K562 (cell line): ENCODE measurements around the gene LTK.

ENCODE experiments used
- EP300 ChIP-seq: IDR thresholded peaks from 2 replicates; pipeline ENCODE4 v1.6.1; 2012; ENCODE audit warnings: low read length, improper control_type of control experiment
- LEF1 ChIP-seq: fragments of 450-650 bp; IDR thresholded peaks from 2 replicates; pipeline ENCODE4 v1.6.1; 2016; ENCODE audit warnings: mild to moderate bottlenecking
- MYNN ChIP-seq, 2 experiments: sonication (generic); formaldehyde crosslinking in 1 of 2; IDR thresholded peaks; 2 replicates each; pipeline versions ENCODE4 v1.5.0 to v1.6.1; 2016 to 2020; ENCODE audit warnings: antibody characterized with exemption in 1 of 2, missing genetic modification reagents in 1 of 2
- POLR2AphosphoS5 ChIP-seq: IDR thresholded peaks from 2 replicates; pipeline ENCODE4 v1.6.1; 2011; ENCODE audit warnings: mild to moderate bottlenecking, low read depth, low read length, moderate library complexity; ENCODE audit not compliant: control insufficient read depth, insufficient read depth
- RNF2 ChIP-seq: sonication (generic); IDR thresholded peaks from 2 replicates; pipeline ENCODE4 v1.6.1; 2016
- SP1 ChIP-seq: sonication (generic); formaldehyde crosslinking; IDR thresholded peaks from 2 replicates; pipeline ENCODE4 v1.8.1; 2022; ENCODE audit warnings: mild to moderate bottlenecking, missing genetic modification reagents
- SRSF9 ChIP-seq: fragments of 200-400 bp; formaldehyde crosslinking; IDR thresholded peaks from 2 replicates; pipeline ENCODE4 v1.6.1; 2017; ENCODE audit warnings: low read depth, low read length, borderline replicate concordance
- TAF1 ChIP-seq: IDR thresholded peaks from 2 replicates; pipeline ENCODE4 v1.6.1; 2011; ENCODE audit warnings: mild to moderate bottlenecking, low read length, moderate library complexity; ENCODE audit not compliant: insufficient read depth, control insufficient read depth, severe bottlenecking; ENCODE audit errors: extremely low read depth
- U2AF2 ChIP-seq: fragments of 200-400 bp; formaldehyde crosslinking; optimal IDR thresholded peaks from 2 replicates; pipeline ENCODE3; 2017; ENCODE audit warnings: low read depth, mild to moderate bottlenecking, low read length
- ZNF134 ChIP-seq: fragments of 250-450 bp; sonication (Bioruptor Pico); conservative IDR thresholded peaks from 2 replicates; pipeline ENCODE4 v1.4.0; 2020
- ZNF263 ChIP-seq: sonication (generic); formaldehyde crosslinking; IDR thresholded peaks from 2 replicates; pipeline ENCODE4 v1.8.0; 2022; ENCODE audit warnings: mild to moderate bottlenecking, missing genetic modification reagents, borderline replicate concordance

DNA sequence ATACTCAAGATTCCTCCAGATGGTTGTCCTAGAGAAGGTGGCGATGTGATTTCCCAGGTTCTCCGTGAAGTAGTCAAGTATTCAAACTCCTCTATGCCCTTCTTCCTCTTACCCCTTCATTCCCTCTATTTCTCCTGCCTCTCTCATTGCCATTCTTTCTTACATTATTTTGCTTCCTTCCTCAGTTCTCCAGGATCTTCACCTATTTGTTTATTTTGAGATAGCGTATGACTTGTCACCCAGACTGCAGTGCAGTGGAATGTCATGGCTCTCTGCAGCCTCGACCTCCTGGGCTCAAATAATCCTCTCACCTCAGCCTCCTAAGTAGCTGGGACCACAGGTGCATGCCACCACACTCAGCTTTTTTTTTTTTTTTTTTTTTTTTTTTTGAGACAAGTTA is 21.7 kb downstream of the LTK start:
- TF ChIP-seq U2AF2 (no peak), LEF1 (no peak), POLR2AphosphoS5 (no peak), MYNN (IDR thresholded peaks at IDR 0.05) (no peak), MYNN (CRISPR knock-in tag; IDR thresholded peaks at IDR 0.05) (no peak), RNF2 (no peak), TAF1 (no peak), SRSF9 (no peak), ZNF134 (CRISPR knock-in tag) (no peak), SP1 (CRISPR knock-in tag) (no peak), EP300 (no peak), ZNF263 (no peak)
